Measurements from ENCODE around the gene ATL3. TPM values are rescaled to one million over a fixed set of nuclear protein-coding genes. Genes with fewer than 3 reads are reported as not detected.
"Not testable (repeated sequence)": the region's sequence is repeated elsewhere in the genome, so short reads cannot be mapped to it uniquely, and the experiment has no call there.

The ATL3 gene
- total RNA-seq, 4 donors from 2014 or later = 64.9 to 97.2 (median 70.9) TPM

DNA sequence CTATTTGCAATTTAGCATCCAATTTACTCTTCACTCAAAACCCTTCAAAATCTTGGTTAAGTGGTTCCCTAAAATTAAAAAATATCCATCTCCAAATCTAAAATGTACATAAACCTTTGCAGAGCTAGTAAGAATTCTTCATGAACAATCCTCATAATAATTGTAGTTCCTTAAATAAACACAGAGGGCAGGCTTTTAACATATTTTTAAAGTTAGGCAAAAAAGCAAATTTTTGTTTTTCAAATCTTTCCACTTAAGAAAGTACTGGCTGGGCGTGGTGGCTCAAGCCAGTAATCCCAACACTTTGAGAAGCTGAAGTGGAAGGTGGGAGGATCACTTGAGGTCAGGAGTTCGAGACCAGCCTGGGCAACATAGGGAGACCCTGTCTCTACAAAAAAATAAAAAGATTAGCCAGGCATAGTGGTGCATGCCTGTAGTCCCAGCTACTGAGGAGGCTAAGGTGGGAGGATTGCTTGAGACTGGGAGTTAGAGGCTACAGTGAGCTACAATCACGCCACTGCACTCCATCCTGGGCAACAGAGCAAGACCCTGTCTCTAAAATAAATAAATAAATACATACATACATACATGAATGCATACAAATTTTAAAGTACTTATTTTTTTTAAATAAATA lies 31.9 kb downstream of the ATL3 start:
- 74 to 78% methylated on average over 3 of the region's 3 CpGs for WGBS, 2 donors
- intact Hi-C loops (cut with DNase I; ENCODE audit: low total_unique reads) = no loop called here
- DNase-seq (ENCODE audit: low spot score in 2 of 2) = no peak
- no peak overlapping the region for H3K4me3 ChIP-seq (ENCODE audit: low read depth, poor library complexity, severe bottlenecking)
- TF ChIP-seq, protein P1, sequence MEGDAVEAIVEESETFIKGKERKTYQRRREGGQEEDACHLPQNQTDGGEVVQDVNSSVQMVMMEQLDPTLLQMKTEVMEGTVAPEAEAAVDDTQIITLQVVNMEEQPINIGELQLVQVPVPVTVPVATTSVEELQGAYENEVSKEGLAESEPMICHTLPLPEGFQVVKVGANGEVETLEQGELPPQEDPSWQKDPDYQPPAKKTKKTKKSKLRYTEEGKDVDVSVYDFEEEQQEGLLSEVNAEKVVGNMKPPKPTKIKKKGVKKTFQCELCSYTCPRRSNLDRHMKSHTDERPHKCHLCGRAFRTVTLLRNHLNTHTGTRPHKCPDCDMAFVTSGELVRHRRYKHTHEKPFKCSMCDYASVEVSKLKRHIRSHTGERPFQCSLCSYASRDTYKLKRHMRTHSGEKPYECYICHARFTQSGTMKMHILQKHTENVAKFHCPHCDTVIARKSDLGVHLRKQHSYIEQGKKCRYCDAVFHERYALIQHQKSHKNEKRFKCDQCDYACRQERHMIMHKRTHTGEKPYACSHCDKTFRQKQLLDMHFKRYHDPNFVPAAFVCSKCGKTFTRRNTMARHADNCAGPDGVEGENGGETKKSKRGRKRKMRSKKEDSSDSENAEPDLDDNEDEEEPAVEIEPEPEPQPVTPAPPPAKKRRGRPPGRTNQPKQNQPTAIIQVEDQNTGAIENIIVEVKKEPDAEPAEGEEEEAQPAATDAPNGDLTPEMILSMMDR (IDR thresholded peaks at IDR 0.05) = no peak
- no peak for TF ChIP-seq POLR2A (IDR thresholded peaks at IDR 0.05)

GRCh38 chr11:63638436-63638835 lies 32.7 kb downstream of the ATL3 start:
- intact Hi-C loops (cut with DNase I; ENCODE audit: low total_unique reads); H3K4me3 ChIP-seq (ENCODE audit: low read depth, poor library complexity, severe bottlenecking); DNase-seq (ENCODE audit: low spot score in 2 of 2): not testable (repeated sequence)
- 91 to 93% methylated on average over 8 of the region's 8 CpGs for WGBS, 2 donors

DNA sequence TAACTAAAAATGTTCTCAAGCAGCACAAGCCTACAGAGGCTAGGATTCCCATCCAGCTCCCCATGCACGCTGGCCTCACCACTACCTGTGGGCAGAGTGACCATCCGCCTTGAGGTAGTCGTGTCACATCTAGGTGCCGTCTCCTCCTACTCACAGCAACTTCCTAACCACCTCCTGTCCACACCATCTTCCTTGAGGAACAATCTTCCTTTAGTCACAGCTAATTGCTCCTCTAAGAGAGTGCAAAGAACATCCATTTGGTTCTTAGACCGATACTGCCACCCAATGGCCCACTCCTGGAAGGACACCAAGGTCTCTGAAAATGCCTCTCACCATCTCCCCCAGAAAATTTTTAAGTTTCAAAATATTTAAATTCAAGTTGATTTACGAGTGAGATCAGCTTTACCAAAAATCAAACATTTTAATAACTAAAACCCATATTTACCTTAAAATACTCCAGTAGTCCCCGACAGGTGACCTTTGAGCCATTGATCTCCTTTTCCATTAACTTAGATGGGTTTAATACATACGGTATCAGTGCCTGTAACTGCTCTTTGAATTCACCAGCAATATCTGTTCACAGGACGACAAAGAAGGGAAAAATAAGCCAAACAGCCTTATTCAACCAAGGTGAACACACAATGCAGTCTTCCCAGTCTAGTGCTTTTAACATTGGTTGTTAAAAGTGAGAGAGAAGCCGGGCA lies 35.3 kb downstream of the ATL3 start:
- TF ChIP-seq, protein P1 (IDR thresholded peaks at IDR 0.05) = no peak
- TF ChIP-seq POLR2A (IDR thresholded peaks at IDR 0.05) = no peak
- WGBS, 2 donors = 71 to 73% methylated on average over 10 of the region's 10 CpGs
- H3K4me3 ChIP-seq (ENCODE audit: low read depth, poor library complexity, severe bottlenecking) = no peak overlapping the region
- DNase-seq (ENCODE audit: low spot score in 2 of 2) = peak in 1 of 2 donors; percentile 38
- intact Hi-C loops (cut with DNase I; ENCODE audit: low total_unique reads) = loop anchor here (2.0 kb wide), 1 partner anchor 157 kb away; no protein-coding TSS in a partner anchor

DNA sequence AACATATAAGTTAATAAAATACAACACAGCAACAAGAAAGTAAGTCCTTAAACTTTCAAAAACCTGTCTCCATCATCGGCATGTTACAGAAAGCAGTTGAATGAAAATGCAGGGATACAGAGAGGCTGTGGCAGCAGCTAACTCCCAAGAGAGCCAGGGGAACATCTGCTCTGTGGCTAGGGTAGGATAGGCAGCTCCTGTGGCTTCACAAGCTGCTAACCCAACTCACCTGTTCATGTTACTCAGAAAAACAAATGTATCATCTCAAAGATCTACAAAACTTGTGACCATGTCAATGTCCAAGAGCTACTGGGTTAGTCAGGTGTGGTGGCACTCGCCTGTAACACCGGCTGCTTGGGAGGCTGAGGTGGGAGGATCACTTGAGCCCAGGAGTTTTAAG lies 41.8 kb downstream of the ATL3 start:
- intact Hi-C loops (cut with DNase I; ENCODE audit: low total_unique reads) = no loop called here
- DNase-seq (ENCODE audit: low spot score in 2 of 2) = no peak
- TF ChIP-seq, protein P1 (IDR thresholded peaks at IDR 0.05) = no peak
- no peak for TF ChIP-seq POLR2A (IDR thresholded peaks at IDR 0.05)
- 88 to 96% methylated on average over 3 of the region's 3 CpGs for WGBS, 2 donors
- H3K4me3 ChIP-seq (ENCODE audit: low read depth, poor library complexity, severe bottlenecking) = no peak overlapping the region

- no peak for DNase-seq (ENCODE audit: low spot score in 2 of 2)
- WGBS, 2 donors = 46 to 56% methylated on average over 7 of the region's 7 CpGs
- intact Hi-C loops (cut with DNase I; ENCODE audit: low total_unique reads) = no loop called here
- no peak overlapping the region for H3K4me3 ChIP-seq (ENCODE audit: low read depth, poor library complexity, severe bottlenecking)
- TF ChIP-seq, protein P1 (IDR thresholded peaks at IDR 0.05) = no peak
- TF ChIP-seq POLR2A (IDR thresholded peaks at IDR 0.05) = no peak
Observed at GRCh38 chr11:63623513-63624140, 47.5 kb downstream of the ATL3 start.

GRCh38 chr11:63622323-63622722 lies 48.9 kb downstream of the ATL3 start:
- WGBS, 2 donors = 35% methylated on average over 2 of the region's 2 CpGs
- DNase-seq (ENCODE audit: low spot score in 2 of 2) = no peak
- no peak overlapping the region for H3K4me3 ChIP-seq (ENCODE audit: low read depth, poor library complexity, severe bottlenecking)
- no peak for TF ChIP-seq POLR2A (IDR thresholded peaks at IDR 0.05)
- TF ChIP-seq, protein P1 (IDR thresholded peaks at IDR 0.05) = no peak
- intact Hi-C loops (cut with DNase I; ENCODE audit: low total_unique reads) = no loop called here

Measured in lower leg skin (tissue), 4 donors.